AG09309 (cell line): ENCODE data around the gene CCR3.

Experiments used
- DNase-seq: peaks from one replicate; pipeline ENCODE4 v3.0.0-alpha.2; 2010; ENCODE audit warnings: low read depth
- H3K4me3 ChIP-seq: 2 replicates; pipeline ENCODE4 v1.5.1; 2011; ENCODE audit warnings: mild to moderate bottlenecking, low read depth, low read length, moderate library complexity; ENCODE audit not compliant: control insufficient read depth
- CTCF ChIP-seq: IDR thresholded peaks from 2 replicates; pipeline ENCODE4 v1.5.1; 2011; ENCODE audit warnings: mild to moderate bottlenecking, low read depth, low read length, inconsistent platforms; ENCODE audit not compliant: insufficient read depth, control insufficient read depth; ENCODE audit errors: missing control alignments

Gene CCR3

GRCh38 chr3:46293035-46293724, 50.9 kb downstream of the CCR3 start:
- no peak for DNase-seq
- TF ChIP-seq CTCF, result no peak
- no peak overlapping the region for H3K4me3 ChIP-seq

GRCh38 chr3:46293991-46294833, 52.0 kb downstream of the CCR3 start:
- no peak for DNase-seq
- H3K4me3 ChIP-seq, result no peak overlapping the region
- TF ChIP-seq CTCF, result no peak

GRCh38 chr3:46296826-46297225, 54.6 kb downstream of the CCR3 start:
- no peak for TF ChIP-seq CTCF
- no peak overlapping the region for H3K4me3 ChIP-seq
- no peak for DNase-seq

- no peak for TF ChIP-seq CTCF
- no peak overlapping the region for H3K4me3 ChIP-seq
- DNase-seq, result no peak
Observed at GRCh38 chr3:46297658-46298423, 55.6 kb downstream of the CCR3 start.

GRCh38 chr3:46298871-46299607, 56.8 kb downstream of the CCR3 start:
- no peak overlapping the region for H3K4me3 ChIP-seq
- TF ChIP-seq CTCF, result no peak
- no peak for DNase-seq
